IPS DF 4.7 (cell line): ENCODE results near the gene ARL10.
A peak's percentile ranks its signal among the peaks of the same experiment; 100 is the strongest.
"Not testable (repeated sequence)": the region's sequence is repeated elsewhere in the genome, so short reads cannot be mapped to it uniquely, and the experiment has no call there.

Source experiments
- DNase-seq: peaks from one replicate; pipeline ENCODE4 v3.0.0-alpha.2; 2013; ENCODE audit warnings: low spot score; ENCODE audit errors: extremely low read depth

Gene ARL10

DNA sequence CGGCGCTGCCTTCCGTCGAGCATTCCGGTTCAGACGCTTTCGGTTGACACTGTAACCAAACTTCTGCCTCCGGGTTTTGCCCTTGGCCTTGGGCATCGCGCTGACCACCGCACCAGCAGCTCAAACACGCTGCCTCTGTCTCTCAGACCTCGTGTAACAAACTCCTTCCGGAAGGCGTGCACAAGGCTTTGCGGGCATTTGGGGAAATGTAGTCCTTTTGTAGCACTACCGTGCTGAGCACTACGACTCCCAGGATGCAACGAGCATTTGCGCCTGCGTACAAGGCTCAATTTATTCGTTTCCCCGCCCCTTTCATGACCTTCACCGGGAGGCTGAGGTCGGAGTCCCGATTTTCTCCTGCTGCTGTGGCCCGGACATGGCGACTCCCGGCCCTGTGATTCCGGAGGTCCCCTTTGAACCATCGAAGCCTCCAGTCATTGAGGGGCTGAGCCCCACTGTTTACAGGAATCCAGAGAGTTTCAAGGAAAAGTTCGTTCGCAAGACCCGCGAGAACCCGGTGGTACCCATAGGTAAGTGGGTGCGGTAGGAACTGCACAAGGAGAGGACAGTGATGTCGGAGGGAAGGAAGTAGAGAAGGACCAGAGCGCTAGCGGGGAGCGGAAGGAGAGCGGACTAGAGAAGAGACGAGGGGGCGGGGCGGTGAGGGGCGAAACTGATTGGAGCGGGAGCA is 23.3 kb downstream of the ARL10 start, which contains the start of the genes HIGD2A and NOP16:
Gene HIGD2A (plus strand): TSS at position 308 of the 691 bp plus-strand sequence. CDS start 69 bp downstream, at position 377.
Gene NOP16 (minus strand): TSS at position 155 of the 691 bp plus-strand sequence. CDS start 59 bp downstream, at position 96.
- DNase-seq: peak; percentile 97

- no peak for DNase-seq
Measured at GRCh38 chr5:176389135-176390123, 24.1 kb downstream of the ARL10 start.

DNA sequence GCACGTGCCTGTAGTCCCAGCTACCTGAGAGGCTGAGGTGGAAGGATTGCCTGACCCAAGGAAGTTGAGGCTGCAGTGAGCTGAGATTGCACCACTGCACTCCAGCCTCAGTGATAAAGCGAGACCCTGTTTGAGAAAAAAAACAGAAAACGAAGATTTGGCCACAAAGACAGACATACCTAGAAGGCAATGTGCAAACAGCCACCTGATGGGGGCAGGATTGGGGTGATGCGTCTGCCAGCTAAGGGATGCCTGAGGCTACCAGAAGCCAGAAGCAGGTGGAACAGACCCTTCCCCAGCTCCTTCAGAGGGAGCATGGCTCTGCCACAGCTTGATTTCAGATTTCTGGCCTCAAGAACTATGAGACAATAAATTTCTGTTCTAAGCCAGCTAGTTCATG is 26.2 kb downstream of the ARL10 start:
- DNase-seq: no peak

GRCh38 chr5:176391999-176392398 is 26.7 kb downstream of the ARL10 start:
- no peak for DNase-seq

GRCh38 chr5:176392526-176392925 is 27.2 kb downstream of the ARL10 start:
- no peak for DNase-seq

DNA sequence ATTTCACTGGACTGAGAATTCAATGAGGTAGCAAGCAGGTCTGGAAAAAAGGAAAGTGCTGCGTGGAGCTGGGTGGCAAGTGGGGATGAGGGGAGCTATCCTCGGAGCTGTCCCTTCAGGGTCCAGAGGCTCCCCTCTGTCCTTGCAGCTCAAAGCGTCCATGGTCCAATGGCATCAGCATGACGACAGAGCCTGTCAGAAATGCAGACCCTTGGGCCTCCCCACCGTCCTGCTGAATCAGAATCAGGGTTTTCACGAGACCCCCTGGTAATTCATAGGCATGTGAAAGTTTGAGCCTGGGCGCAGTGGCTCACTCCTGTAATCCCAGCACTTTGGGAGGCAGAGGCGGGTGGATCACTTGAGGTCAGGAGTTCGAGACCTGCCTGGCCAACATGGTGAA is 28.8 kb downstream of the ARL10 start:
- no peak for DNase-seq

DNA sequence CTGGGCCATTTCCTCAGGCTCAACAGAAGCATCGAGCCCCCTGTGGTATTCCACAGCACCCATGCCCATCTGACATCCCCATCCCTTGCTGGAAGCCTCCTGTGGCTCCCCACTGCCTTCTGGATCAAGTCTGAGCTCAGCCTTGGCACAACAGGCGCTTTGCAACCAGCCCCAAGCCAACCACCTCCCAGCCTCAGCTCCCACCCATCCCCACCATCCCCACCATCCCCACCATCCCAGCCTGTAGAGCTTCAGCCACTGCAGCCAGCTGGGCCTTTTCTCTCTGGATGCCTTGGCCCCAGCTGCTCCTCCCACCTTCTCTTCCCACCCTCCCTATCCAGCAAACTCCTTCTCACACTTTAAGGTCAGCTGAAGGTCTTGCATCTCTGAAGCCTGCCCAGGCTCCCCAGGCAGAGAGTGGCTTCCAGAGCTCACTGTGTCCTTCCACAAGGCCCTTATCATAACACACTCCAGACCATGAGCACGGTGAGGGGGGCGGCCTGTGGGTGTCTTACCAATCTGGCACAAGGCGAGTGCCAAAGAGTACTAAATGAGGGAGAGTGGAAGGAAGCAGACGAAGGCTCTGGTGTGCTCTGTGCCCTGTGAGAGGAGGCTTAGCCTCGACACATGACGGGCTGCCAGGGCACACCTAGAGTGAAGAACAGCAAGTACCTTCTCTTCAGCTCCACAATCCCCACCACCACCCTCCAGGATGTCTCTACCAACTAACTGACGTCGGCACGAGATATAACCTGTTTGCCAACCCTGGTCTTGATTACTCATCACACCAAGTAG is 29.8 kb downstream of the ARL10 start:
- no peak for DNase-seq

- no peak for DNase-seq
Measured at GRCh38 chr5:176396330-176396729, 31.0 kb downstream of the ARL10 start.

GRCh38 chr5:176397736-176398420 is 32.6 kb downstream of the ARL10 start:
- DNase-seq: no peak

- no peak for DNase-seq
Measured at GRCh38 chr5:176400382-176401156, 35.3 kb downstream of the ARL10 start.

DNA sequence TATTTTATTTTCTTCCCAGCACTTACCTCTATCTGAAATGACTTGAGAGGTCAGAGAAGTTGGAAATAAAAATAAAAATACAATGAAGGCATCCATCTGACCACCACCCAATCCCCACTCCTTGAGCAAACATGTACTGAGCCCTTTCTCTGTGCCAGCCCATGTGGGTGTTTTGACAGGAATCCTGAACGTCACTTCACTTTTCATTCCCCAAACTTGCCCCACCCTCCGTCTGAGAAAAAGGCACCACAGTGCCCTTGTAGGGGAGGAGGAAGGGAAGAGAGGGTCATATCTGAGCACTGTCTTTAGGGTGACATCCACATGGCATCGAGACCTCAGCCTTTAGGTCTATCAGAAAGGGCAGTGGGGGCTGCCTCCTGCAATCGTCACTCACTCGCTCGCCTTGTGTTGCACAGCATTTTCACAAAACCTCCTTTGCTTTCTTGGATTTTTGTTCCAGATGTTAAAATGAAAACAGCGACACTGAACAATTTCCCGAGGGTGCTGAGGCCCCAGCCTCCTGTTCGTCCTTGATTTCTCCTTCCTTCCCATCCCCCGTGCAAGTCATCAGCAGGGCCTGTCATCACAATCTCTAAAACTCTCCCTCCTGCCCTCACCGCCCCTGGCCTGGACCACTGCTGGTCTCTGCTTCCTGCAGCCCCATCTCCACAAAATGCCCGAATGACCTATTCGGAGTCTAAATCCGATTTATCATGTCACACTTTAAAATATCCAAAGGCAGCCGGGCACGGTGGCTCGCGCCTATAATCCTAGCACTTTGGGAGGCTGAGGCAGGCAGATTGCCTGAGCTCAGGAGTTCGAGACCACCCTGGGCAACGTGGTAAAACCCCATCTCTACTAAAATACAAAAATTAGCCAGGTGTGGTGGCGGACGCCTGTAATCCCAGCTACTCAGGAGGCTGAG is 36.3 kb downstream of the ARL10 start:
- no peak for DNase-seq

- no peak for DNase-seq
Measured at GRCh38 chr5:176405656-176406435, 40.6 kb downstream of the ARL10 start.

- DNase-seq: no peak
Measured at GRCh38 chr5:176406436-176407052, 41.3 kb downstream of the ARL10 start.

GRCh38 chr5:176407456-176408251 is 42.4 kb downstream of the ARL10 start:
- DNase-seq: no peak

- DNase-seq: not testable (repeated sequence)
Measured at GRCh38 chr5:176408252-176408573, 42.9 kb downstream of the ARL10 start.

- DNase-seq: no peak
Measured at GRCh38 chr5:176408590-176408989, 43.3 kb downstream of the ARL10 start.

- DNase-seq: no peak
Measured at GRCh38 chr5:176409765-176410164, 44.5 kb downstream of the ARL10 start.
